GM10266 (cell line): ENCODE results near the gene AMZ1.

ENCODE experiments used
- DNase-seq: peaks from one replicate; pipeline ENCODE4 v3.0.0; 2012; ENCODE audit errors: extremely low spot score
- CTCF ChIP-seq: IDR thresholded peaks from 2 replicates; pipeline ENCODE4 v1.5.1; 2012; ENCODE audit warnings: mild to moderate bottlenecking, low read depth; ENCODE audit not compliant: control insufficient read depth, insufficient read depth; ENCODE audit errors: missing control alignments

Gene AMZ1

GRCh38 chr7:2729031-2729892, 41.3 kb downstream of the AMZ1 start:
- no peak for DNase-seq
- TF ChIP-seq CTCF: no peak

- TF ChIP-seq CTCF: no peak
- DNase-seq: no peak
Observed at GRCh38 chr7:2729893-2730716, 42.1 kb downstream of the AMZ1 start.

GRCh38 chr7:2730846-2731770, 43.1 kb downstream of the AMZ1 start:
- TF ChIP-seq CTCF: no peak
- DNase-seq: no peak

- DNase-seq: no peak
Observed at GRCh38 chr7:2732388-2732787, 44.4 kb downstream of the AMZ1 start.

GRCh38 chr7:2732959-2733584, 45.1 kb downstream of the AMZ1 start:
- DNase-seq: no peak
- no peak for TF ChIP-seq CTCF

More at GRCh38 chr7:2732388-2732787, 44.4 kb downstream of the AMZ1 start:
- no peak for TF ChIP-seq CTCF

- TF ChIP-seq CTCF: no peak
- no peak for DNase-seq
Observed at GRCh38 chr7:2734084-2734686, 46.2 kb downstream of the AMZ1 start.
